ENCODE data around the gene SLX1B.
"Not testable (repeated sequence)": the region's sequence is repeated elsewhere in the genome, so short reads cannot be mapped to it uniquely, and the experiment has no call there.

DNA sequence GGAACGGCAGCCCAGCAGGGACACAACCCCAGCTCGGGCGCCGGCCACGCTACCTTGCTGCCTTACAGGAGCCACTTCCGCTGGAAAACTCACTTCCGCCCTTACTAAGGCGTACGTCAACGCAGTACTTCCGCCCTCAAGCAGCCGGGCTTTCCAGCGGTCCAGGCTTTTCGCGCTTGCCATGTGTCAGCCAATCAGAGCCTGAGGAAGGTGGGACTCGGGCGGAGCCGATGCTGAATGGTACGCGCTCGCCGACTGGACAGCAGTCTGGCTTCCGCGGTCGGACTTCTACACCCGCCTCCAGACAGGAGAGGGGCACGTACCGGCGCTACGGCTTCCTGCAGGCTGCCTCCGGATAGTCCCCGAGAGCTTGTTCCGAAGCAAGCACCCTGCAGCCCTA is at the start of gene SLX1B, which contains the start of gene BOLA2:
- not testable (repeated sequence) for TF ChIP-seq EZH2 (IDR thresholded peaks at IDR 0.05); POLR2AphosphoS5 (IDR thresholded peaks at IDR 0.05; ENCODE audit: borderline replicate concordance, low read depth, low read length); FOXP2 (optimal IDR thresholded peaks at IDR 0.05; ENCODE audit: control extremely low read depth, extremely low read length, insufficient read depth)
